ENCODE data around the gene PAQR6. TPM values are rescaled to one million over a fixed set of nuclear protein-coding genes. Genes with fewer than 3 reads are reported as not detected.

The PAQR6 gene
- total and polyA plus RNA-seq, 10 of the 15 experiments (the other 5 are each of a cell fraction or from before 2014, with no cell fraction given) = 0.42 to 4.5 (median 1.3) TPM

- 0 out of 2 replicates have a peak, but pooled peaks have one; percentile 19 for TF ChIP-seq TCF3 (IDR thresholded peaks at IDR 0.05; ENCODE audit: borderline replicate concordance, insufficient read depth, low read depth, low read length)
- TF ChIP-seq MYC (IDR thresholded peaks at IDR 0.05; ENCODE audit: insufficient read depth, insufficient read length, insufficient replicate concordance, low read length, severe bottlenecking) = no peak
- peak; percentile 44 for TF ChIP-seq NFYA (IDR thresholded peaks at IDR 0.05; ENCODE audit: borderline replicate concordance, low read depth, low read length)
- TF ChIP-seq RBBP5 (conservative IDR thresholded peaks at IDR 0.05) = no peak
- peak; percentile 63 for TF ChIP-seq FOXK2 (IDR thresholded peaks at IDR 0.05)
- TF ChIP-seq POLR2A (IDR thresholded peaks at IDR 0.05; ENCODE audit: low read depth, low read length) = peak; percentile 94
- no peak for TF ChIP-seq KDM1A (IDR thresholded peaks at IDR 0.05; ENCODE audit: borderline replicate concordance)
- TF ChIP-seq CHD2 (IDR thresholded peaks at IDR 0.05; ENCODE audit: borderline replicate concordance, low read depth, low read length) = peak; percentile 98
- TF ChIP-seq KAT2A (conservative IDR thresholded peaks at IDR 0.05; ENCODE audit: control insufficient read depth, low read depth, low read length) = no peak
- no peak for TF ChIP-seq SUZ12 (IDR thresholded peaks at IDR 0.05; ENCODE audit: unreplicated experiment)
- no peak for TF ChIP-seq ASH2L (IDR thresholded peaks at IDR 0.05; ENCODE audit: borderline replicate concordance, low read depth)
- no peak for TF ChIP-seq ESRRA (IDR thresholded peaks at IDR 0.05; ENCODE audit: low read length)
- peak; percentile 68; the same call in 1 of the 2 replicates for TF ChIP-seq DPF2 (IDR thresholded peaks at IDR 0.05)
- no peak for TF ChIP-seq TCF7 (IDR thresholded peaks at IDR 0.05; ENCODE audit: borderline replicate concordance)
- TF ChIP-seq ZNF622 (IDR thresholded peaks at IDR 0.05) = no peak
- no peak for TF ChIP-seq ZSCAN29 (IDR thresholded peaks at IDR 0.05)
- TF ChIP-seq STAT3 (IDR thresholded peaks at IDR 0.05; ENCODE audit: low read depth, low read length) = no peak
- TF ChIP-seq ATF2 (IDR thresholded peaks at IDR 0.05; ENCODE audit: low read length) = no peak; the same call in 1 of the 2 replicates
- no peak for TF ChIP-seq HDAC2 (IDR thresholded peaks at IDR 0.05)
- TF ChIP-seq ZNF24 (IDR thresholded peaks at IDR 0.05) = no peak
- TF ChIP-seq, protein P1, sequence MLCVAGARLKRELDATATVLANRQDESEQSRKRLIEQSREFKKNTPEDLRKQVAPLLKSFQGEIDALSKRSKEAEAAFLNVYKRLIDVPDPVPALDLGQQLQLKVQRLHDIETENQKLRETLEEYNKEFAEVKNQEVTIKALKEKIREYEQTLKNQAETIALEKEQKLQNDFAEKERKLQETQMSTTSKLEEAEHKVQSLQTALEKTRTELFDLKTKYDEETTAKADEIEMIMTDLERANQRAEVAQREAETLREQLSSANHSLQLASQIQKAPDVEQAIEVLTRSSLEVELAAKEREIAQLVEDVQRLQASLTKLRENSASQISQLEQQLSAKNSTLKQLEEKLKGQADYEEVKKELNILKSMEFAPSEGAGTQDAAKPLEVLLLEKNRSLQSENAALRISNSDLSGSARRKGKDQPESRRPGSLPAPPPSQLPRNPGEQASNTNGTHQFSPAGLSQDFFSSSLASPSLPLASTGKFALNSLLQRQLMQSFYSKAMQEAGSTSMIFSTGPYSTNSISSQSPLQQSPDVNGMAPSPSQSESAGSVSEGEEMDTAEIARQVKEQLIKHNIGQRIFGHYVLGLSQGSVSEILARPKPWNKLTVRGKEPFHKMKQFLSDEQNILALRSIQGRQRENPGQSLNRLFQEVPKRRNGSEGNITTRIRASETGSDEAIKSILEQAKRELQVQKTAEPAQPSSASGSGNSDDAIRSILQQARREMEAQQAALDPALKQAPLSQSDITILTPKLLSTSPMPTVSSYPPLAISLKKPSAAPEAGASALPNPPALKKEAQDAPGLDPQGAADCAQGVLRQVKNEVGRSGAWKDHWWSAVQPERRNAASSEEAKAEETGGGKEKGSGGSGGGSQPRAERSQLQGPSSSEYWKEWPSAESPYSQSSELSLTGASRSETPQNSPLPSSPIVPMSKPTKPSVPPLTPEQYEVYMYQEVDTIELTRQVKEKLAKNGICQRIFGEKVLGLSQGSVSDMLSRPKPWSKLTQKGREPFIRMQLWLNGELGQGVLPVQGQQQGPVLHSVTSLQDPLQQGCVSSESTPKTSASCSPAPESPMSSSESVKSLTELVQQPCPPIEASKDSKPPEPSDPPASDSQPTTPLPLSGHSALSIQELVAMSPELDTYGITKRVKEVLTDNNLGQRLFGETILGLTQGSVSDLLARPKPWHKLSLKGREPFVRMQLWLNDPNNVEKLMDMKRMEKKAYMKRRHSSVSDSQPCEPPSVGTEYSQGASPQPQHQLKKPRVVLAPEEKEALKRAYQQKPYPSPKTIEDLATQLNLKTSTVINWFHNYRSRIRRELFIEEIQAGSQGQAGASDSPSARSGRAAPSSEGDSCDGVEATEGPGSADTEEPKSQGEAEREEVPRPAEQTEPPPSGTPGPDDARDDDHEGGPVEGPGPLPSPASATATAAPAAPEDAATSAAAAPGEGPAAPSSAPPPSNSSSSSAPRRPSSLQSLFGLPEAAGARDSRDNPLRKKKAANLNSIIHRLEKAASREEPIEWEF (IDR thresholded peaks at IDR 0.05; ENCODE audit: insufficient replicate concordance, low read depth, low read length) = no peak
- TF ChIP-seq SKIL (IDR thresholded peaks at IDR 0.05; ENCODE audit: low read depth, poor library complexity, severe bottlenecking) = no peak
- no peak for TF ChIP-seq CBX3 (IDR thresholded peaks at IDR 0.05; ENCODE audit: borderline replicate concordance, low read depth)
- TF ChIP-seq POLR2AphosphoS2 (IDR thresholded peaks at IDR 0.05; ENCODE audit: low read depth, low read length) = peak; percentile 86; the same call in 1 of the 2 replicates
These were observed 34.8 kb downstream of the PAQR6 start, which contains the start of gene PMF1 (continued) for GRCh38 chr1:156212833-156213643.

All from GM12878 (cell line).